NCI-H2081 treated with DMSO at 0.1 percent for 48 hours (cell line): Measurements from ENCODE around the gene BSPRY.
"Not testable (repeated sequence)": the region's sequence is repeated elsewhere in the genome, so short reads cannot be mapped to it uniquely, and the experiment has no call there.

ENCODE experiments used
- DNase-seq: peaks from one replicate; lab custom pipeline; 2025; lab: John Stamatoyannopoulos, UW

Gene BSPRY

GRCh38 chr9:113370806-113371325 lies 21.5 kb downstream of the BSPRY start:
- DNase-seq = no peak

DNA sequence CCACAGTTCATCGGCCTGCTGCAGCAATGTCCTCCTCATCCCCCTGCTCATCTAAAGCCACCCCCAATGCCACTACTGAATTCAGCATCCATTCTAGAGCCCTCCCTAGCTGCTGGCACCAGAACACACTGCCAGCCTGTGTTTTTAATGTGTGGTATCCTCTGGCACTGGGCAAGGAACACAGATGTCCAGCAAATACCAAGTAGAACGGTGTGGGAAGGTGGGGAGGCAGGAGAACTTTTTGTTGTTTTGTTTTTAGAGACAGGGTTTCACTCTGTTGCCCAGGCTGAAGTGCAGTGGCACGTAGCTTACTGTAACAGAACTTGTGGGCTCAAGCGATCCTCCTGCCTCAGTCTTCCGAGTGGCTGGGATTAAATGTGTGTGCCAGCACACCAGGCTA lies 22.7 kb downstream of the BSPRY start:
- no peak for DNase-seq

- no peak for DNase-seq
Observed at GRCh38 chr9:113373256-113373655, 23.9 kb downstream of the BSPRY start.

GRCh38 chr9:113373676-113374392 lies 24.5 kb downstream of the BSPRY start:
- DNase-seq = no peak

GRCh38 chr9:113375057-113376023 lies 26.0 kb downstream of the BSPRY start:
- no peak for DNase-seq

DNA sequence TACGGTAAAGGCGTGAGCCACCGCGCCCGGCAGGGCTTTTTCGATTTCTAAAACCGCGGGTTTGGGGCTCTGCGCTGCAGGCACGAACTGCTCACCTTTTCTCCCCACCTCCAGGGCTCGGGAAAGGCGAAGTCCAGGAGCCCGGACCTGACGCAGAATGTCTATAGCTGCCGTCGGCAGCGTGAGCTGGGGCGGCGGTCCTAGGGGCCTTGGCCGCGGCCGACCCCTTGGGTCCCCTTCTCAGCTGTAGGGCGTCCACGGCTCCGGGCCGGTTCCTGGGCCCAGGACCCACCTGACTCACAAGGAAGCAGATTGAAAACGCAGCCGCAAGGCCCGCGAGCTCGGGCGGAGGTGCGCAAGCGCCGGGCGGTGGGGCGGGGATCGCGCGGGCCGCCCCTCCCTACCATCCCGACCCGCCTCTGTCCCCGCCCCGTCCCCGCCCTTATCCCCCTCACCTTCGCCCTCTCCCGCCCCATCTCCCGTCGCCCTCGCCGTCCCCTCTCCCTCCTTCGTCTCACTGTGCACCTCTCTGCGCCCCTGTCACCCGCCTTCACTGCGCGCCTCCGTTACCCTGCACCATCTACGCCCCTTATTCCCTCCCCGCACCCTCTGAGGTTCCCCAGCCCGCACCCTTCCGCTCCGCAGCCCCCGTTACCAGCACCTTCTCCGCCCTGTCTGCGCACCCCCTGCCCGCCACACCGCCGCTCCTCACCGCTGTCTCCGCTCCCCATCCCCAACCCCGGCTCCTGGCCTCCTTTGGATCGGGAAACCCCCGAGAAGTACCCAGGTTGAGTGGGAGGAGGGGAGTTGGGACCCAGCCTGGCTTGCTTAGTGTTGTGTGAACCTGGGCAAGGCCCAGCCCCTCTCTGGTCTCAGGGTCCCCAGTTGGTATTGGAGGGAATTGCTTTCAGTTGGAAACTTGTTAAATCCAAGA lies 27.6 kb downstream of the BSPRY start, which contains the start of gene HDHD3:
TSS of gene HDHD3 (minus strand) at position 353 of the 934 bp plus-strand sequence. CDS start 2,632 bp downstream, outside the sequence.
- DNase-seq = no peak

GRCh38 chr9:113379094-113379828 lies 29.9 kb downstream of the BSPRY start:
- DNase-seq = not testable (repeated sequence)

DNA sequence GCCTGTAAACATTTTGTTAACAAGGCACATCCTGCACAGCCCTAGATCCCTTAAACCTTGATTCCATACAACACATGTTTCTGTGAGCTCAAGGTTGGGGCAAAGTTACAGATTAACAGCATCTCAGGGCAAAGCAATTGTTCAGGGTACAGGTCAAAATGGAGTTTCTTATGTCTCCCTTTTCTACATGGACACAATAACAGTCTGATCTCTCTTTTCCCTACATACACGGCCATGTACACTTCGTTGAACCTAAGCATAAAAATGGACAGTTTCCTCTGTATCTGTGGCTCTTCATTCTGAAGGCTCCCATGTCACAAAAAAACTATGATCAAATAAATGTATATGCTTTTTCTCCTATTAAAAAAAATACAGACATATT lies 30.5 kb downstream of the BSPRY start:
- DNase-seq = not testable (repeated sequence)

DNA sequence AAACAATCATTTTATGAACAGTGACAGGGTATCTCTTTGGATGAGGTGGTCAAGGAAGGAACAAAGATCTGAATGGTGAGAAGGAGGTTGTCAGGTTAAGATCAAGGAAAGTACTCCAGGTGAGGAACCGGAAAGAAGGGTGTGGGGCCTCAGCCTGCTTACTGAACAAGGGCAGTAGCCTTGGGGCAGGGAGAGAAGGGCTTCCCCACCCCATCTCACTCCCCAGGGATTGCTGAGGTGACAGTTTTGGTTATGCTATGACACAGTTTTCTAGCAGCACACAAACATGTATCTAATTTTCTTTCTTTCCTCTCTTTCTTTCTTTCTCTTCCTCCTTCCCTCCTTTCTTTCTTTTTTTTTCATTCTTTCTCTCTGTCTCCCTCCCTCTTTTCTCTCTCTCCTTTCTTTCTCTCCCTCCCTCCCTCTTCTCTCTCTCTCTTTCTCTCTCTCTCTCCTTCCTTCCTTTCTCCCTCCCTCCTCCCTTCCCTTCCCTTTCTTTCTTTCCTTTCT lies 31.6 kb downstream of the BSPRY start:
- no peak for DNase-seq

DNA sequence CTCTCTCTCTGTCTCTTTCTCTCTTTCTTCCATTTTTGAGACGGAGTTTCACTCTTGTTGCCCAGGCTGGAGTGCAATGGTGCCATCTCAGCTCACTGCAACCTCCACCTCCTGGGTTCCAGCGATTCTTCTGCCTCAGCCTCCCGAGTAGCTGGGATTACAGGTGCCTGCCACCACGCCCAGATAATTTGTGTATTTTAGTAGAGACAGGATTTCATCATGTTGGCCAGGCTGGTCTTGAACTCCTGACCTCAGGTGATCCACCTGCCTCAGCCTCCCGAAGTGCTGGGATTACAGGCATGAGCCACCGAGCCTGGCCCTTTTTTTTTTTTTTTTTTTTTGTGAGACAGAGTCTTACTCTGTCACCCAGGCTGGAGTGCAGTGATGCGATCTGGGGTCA lies 32.1 kb downstream of the BSPRY start:
- not testable (repeated sequence) for DNase-seq

DNA sequence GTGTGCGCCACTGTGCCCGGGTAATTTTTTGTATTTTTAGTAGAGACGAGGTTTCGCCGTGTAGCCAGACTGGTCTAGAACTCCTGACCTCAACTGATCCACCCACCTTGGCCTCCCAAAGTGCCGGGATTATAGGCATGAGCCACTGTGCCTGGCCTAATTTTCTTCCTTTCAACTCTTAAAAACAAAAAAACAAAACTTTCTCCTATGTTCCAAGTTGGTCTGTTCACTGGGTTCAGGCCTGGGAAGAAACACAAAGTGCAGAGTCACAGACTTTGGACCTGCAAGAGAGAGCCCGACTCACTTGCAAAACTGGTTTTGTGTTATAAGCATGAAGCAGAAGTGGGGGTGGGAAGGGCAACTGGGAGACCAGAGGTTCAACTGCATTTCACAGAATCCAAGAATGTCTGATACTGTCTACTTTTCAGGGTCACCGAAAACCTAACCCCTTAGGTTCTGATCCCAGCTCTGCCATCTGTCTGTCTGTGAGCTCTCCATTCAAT lies 32.6 kb downstream of the BSPRY start:
- DNase-seq = no peak

DNA sequence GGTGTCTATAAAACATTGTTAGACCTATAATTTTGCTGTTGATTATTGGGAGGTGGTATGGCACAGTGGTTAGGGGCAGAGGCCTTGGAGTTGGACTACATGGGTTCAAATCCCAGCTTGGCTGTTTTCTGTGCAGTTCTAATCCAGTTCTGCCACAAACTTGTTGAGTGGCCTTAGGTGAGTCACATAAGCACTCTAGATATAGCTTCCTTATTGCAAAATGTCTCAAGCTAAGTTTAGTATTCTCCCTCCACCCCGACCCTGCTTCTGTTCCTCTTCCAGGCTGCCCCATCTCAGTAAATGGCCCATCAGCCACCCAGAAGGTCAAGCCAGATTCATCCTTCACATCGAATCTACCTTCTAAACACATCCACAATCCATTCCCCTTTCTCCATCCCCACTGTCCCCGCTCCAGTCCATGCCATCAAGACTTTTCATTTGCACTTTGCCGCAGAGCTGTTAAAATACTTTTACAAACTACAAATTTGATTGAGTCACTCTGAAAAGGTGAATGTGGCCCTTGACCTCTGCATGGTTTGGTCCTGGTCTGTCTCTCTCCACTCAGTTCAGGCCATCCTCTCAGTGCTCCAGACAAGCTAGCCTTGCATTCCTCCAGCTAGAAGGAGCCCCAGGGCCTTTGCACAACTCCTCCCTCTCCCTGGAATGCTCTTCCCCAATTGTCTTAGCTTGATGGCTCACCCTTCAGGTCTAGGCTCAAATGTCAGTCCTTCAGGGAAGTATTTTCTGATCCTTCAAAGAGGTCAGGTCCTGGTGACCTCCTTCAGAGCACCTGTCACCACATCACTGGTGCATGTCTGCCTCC lies 37.4 kb downstream of the BSPRY start:
- DNase-seq = no peak

- DNase-seq = no peak
Observed at GRCh38 chr9:113387560-113388230, 38.4 kb downstream of the BSPRY start.

- DNase-seq = no peak
Observed at GRCh38 chr9:113388833-113389232, 39.5 kb downstream of the BSPRY start.

GRCh38 chr9:113389451-113389850 lies 40.1 kb downstream of the BSPRY start:
- no peak for DNase-seq

- no peak for DNase-seq
Observed at GRCh38 chr9:113390192-113390960, 41.0 kb downstream of the BSPRY start.

- DNase-seq = no peak
Observed at GRCh38 chr9:113391917-113392316, 42.6 kb downstream of the BSPRY start.

DNA sequence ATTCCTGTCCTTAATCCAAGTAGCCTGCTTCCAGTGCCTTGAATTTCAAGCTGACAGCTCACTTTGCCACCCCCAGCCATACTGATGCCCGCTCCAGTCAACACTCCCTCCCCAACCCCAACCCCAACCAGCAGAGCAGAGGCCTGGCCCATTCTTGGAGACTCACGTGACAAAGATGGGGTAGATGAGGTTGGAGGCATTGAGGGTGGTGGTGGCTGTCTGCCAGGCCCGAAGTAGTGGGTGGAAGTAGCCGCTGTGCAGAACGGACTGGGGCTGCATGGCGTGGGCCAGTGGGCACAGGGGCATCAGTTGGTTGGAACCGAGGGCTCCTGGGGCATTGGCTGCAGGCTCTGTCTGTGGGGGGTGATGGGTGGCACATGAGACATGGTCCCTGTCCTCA lies 43.9 kb downstream of the BSPRY start:
- DNase-seq = no peak
